KMS-11 (cell line): ENCODE data around the gene WDR4.

Source experiments
- H2AFZ ChIP-seq: fragments of 200-600 bp; sonication (generic); 2 replicates; pipeline ENCODE4 v1.6.1; 2016; ENCODE audit warnings: antibody characterized with exemption, mixed run types, low read depth
- H3K27ac ChIP-seq: fragments of 200-600 bp; sonication (generic); 2 replicates; pipeline ENCODE4 v1.6.1; 2016; ENCODE audit warnings: mild to moderate bottlenecking, mixed run types
- H3K27me3 ChIP-seq: fragments of 200-600 bp; sonication (generic); 2 replicates; pipeline ENCODE4 v1.6.1; 2017; ENCODE audit warnings: mild to moderate bottlenecking, low read depth, mixed run types, moderate library complexity; ENCODE audit not compliant: insufficient read depth
- H3K36me3 ChIP-seq: fragments of 200-600 bp; sonication (generic); 2 replicates; pipeline ENCODE4 v1.6.1; 2017; ENCODE audit warnings: mild to moderate bottlenecking, mixed run types; ENCODE audit not compliant: insufficient read depth
- H3K4me1 ChIP-seq: fragments of 200-600 bp; sonication (generic); 2 replicates; pipeline ENCODE4 v1.6.1; 2016; ENCODE audit warnings: mild to moderate bottlenecking, low read depth, mixed run types; ENCODE audit not compliant: poor library complexity, severe bottlenecking
- H3K4me2 ChIP-seq: fragments of 200-600 bp; sonication (generic); 2 replicates; pipeline ENCODE4 v1.7.0; 2016; ENCODE audit warnings: mild to moderate bottlenecking, mixed run types
- H3K4me3 ChIP-seq: fragments of 200-600 bp; sonication (generic); IDR thresholded peaks from 2 replicates; pipeline ENCODE4 v1.6.1; 2017; ENCODE audit warnings: low read depth, low read length, mixed read lengths; ENCODE audit not compliant: insufficient read depth
- H3K79me2 ChIP-seq: fragments of 200-600 bp; sonication (generic); 2 replicates; pipeline ENCODE4 v1.6.1; 2016; ENCODE audit warnings: low read depth, mixed run types; ENCODE audit not compliant: insufficient read depth
- H3K9ac ChIP-seq: fragments of 200-600 bp; sonication (generic); 2 replicates; pipeline ENCODE4 v1.6.1; 2016; ENCODE audit warnings: mild to moderate bottlenecking, mixed run types
- H4K20me1 ChIP-seq: fragments of 200-600 bp; sonication (generic); 2 replicates; pipeline ENCODE4 v1.6.1; 2016; ENCODE audit warnings: mild to moderate bottlenecking, mixed run types; ENCODE audit not compliant: insufficient read depth
- CTCF ChIP-seq: fragments of 200-600 bp; sonication (generic); conservative IDR thresholded peaks from 2 replicates; pipeline ENCODE4 v1.6.1; 2017; ENCODE audit warnings: low read depth, mild to moderate bottlenecking, antibody characterized with exemption, low read length, moderate library complexity, mixed read lengths

Gene WDR4

GRCh38 chr21:42858185-42858847, 21.0 kb downstream of the WDR4 start:
- H3K79me2 ChIP-seq: peaks cover 50% of the 10 kb centered on the region; the same call in 1 of the 2 replicates
- H3K9ac ChIP-seq: no peak overlapping the region
- H3K4me1 ChIP-seq: no peaks in the 10 kb centered on the region
- no peak overlapping the region for H2AFZ ChIP-seq
- no peak overlapping the region for H3K27ac ChIP-seq
- peaks cover 32% of the 10 kb centered on the region; the same call in 1 of the 2 replicates for H3K36me3 ChIP-seq
- 0 out of 2 replicates have a peak, but pooled peaks cover 3% of the 10 kb centered on the region for H4K20me1 ChIP-seq
- H3K4me2 ChIP-seq: no peak overlapping the region
- H3K27me3 ChIP-seq: no peaks in the 10 kb centered on the region
- TF ChIP-seq CTCF: no peak
- H3K4me3 ChIP-seq: no peak overlapping the region

- Histone ChIP-seq H3K79me2 (peaks cover 42% of the 10 kb centered on the region; the same call in 1 of the 2 replicates), H3K4me2 (no peak overlapping the region), H2AFZ (no peak overlapping the region), H3K4me3 (no peak overlapping the region), H3K4me1 (no peaks in the 10 kb centered on the region), H3K27ac (no peak overlapping the region), H3K27me3 (no peaks in the 10 kb centered on the region), H3K9ac (no peak overlapping the region), H4K20me1 (no peaks in the 10 kb centered on the region), H3K36me3 (peaks cover 37% of the 10 kb centered on the region; the same call in 1 of the 2 replicates)
- no peak for TF ChIP-seq CTCF
Measured at GRCh38 chr21:42857216-42857615, 22.1 kb downstream of the WDR4 start.

- Histone ChIP-seq H3K9ac (no peak overlapping the region), H3K4me1 (no peaks in the 10 kb centered on the region), H4K20me1 (no peaks in the 10 kb centered on the region), H3K36me3 (peaks cover 46% of the 10 kb centered on the region; the same call in 1 of the 2 replicates), H3K4me3 (no peak overlapping the region), H3K27ac (no peak overlapping the region), H2AFZ (no peak overlapping the region), H3K27me3 (no peaks in the 10 kb centered on the region), H3K4me2 (no peak overlapping the region), H3K79me2 (peaks cover 42% of the 10 kb centered on the region; the same call in 1 of the 2 replicates)
- TF ChIP-seq CTCF: no peak
Measured at GRCh38 chr21:42855937-42856335, 23.4 kb downstream of the WDR4 start.

- no peak overlapping the region for H3K4me2 ChIP-seq
- H3K4me3 ChIP-seq: no peak overlapping the region
- H4K20me1 ChIP-seq: no peaks in the 10 kb centered on the region
- no peak overlapping the region for H3K27ac ChIP-seq
- TF ChIP-seq CTCF: no peak
- peaks cover 47% of the 10 kb centered on the region; the same call in 1 of the 2 replicates for H3K36me3 ChIP-seq
- H2AFZ ChIP-seq: no peak overlapping the region
- no peak overlapping the region for H3K9ac ChIP-seq
- peaks cover 36% of the 10 kb centered on the region; the same call in 1 of the 2 replicates for H3K79me2 ChIP-seq
- H3K4me1 ChIP-seq: no peaks in the 10 kb centered on the region
- no peaks in the 10 kb centered on the region for H3K27me3 ChIP-seq
Measured at GRCh38 chr21:42855171-42855936, 24.0 kb downstream of the WDR4 start.
